ENCODE measurements around the gene ZNF710.
A peak's percentile ranks its signal among the peaks of the same experiment; 100 is the strongest.

DNA sequence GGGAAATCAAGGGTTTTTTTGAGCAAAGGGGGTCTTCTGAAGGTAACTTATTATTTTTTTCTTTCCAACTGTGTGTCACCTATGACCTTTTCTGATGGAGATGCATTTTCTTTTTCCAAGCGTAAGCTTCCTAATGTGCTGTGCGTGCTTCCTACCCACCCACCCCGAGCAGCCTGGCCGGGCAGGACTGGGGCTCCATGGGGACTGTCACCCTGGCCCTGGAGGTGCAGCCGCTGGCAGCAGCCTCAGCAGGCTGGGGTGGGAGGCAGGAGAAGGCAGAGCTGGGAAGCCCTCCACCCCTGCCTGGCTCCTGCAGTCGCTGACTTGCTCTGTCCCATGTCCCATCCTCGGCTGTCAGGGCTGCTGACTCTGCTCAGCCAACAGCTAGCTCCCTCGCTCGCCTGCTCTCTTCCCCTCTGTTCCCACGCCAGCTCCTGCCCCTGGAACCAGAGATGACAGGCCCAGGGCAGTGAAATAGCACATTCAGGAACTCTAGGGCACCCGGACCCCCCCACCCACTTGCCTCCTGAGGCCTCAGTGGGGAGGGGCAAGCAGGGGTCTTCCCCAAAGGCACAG, 79.8 kb downstream of the ZNF710 start:
- TF ChIP-seq, protein P1, sequence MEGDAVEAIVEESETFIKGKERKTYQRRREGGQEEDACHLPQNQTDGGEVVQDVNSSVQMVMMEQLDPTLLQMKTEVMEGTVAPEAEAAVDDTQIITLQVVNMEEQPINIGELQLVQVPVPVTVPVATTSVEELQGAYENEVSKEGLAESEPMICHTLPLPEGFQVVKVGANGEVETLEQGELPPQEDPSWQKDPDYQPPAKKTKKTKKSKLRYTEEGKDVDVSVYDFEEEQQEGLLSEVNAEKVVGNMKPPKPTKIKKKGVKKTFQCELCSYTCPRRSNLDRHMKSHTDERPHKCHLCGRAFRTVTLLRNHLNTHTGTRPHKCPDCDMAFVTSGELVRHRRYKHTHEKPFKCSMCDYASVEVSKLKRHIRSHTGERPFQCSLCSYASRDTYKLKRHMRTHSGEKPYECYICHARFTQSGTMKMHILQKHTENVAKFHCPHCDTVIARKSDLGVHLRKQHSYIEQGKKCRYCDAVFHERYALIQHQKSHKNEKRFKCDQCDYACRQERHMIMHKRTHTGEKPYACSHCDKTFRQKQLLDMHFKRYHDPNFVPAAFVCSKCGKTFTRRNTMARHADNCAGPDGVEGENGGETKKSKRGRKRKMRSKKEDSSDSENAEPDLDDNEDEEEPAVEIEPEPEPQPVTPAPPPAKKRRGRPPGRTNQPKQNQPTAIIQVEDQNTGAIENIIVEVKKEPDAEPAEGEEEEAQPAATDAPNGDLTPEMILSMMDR (IDR thresholded peaks at IDR 0.05 in 8 of 11, conservative IDR thresholded peaks at IDR 0.05 in 3 of 11) = no peak
- TF ChIP-seq POLR2AphosphoS5 (IDR thresholded peaks at IDR 0.05) (peak in 2 of 3 donors; percentile 10 to 39), POLR2A (IDR thresholded peaks at IDR 0.05) (no peak)
